ENCODE measurements around the gene RFX7.

RFX7 gene

GRCh38 chr15:56086566-56086965 lies 157.1 kb downstream of the RFX7 start:
- no peak for TF ChIP-seq CTCF (IDR thresholded peaks at IDR 0.05; ENCODE audit: low read depth, low read length)
- no peak for DNase-seq (ENCODE audit: extremely low read depth, low read depth)

- DNase-seq (ENCODE audit: extremely low read depth, low read depth): no peak
- TF ChIP-seq CTCF (IDR thresholded peaks at IDR 0.05; ENCODE audit: low read depth, low read length): no peak
Measured at GRCh38 chr15:56082263-56082761, 161.4 kb downstream of the RFX7 start.

GRCh38 chr15:56077081-56077480 lies 166.6 kb downstream of the RFX7 start:
- DNase-seq (ENCODE audit: extremely low read depth, low read depth): no peak
- TF ChIP-seq CTCF (IDR thresholded peaks at IDR 0.05; ENCODE audit: low read depth, low read length): no peak

- no peak for TF ChIP-seq CTCF (IDR thresholded peaks at IDR 0.05; ENCODE audit: low read depth, low read length)
Measured at GRCh38 chr15:56076640-56077039, 167.0 kb downstream of the RFX7 start.

GRCh38 chr15:56074481-56075265 lies 169.0 kb downstream of the RFX7 start:
- DNase-seq (ENCODE audit: extremely low read depth, low read depth): no peak

More at GRCh38 chr15:56076640-56077039, 167.0 kb downstream of the RFX7 start:
- DNase-seq (ENCODE audit: extremely low read depth, low read depth): no peak

GRCh38 chr15:56064152-56064551 lies 179.5 kb downstream of the RFX7 start:
- no peak for TF ChIP-seq CTCF (IDR thresholded peaks at IDR 0.05; ENCODE audit: low read depth, low read length)
- no peak for DNase-seq (ENCODE audit: extremely low read depth, low read depth)

More at GRCh38 chr15:56074481-56075265, 169.0 kb downstream of the RFX7 start:
- no peak for TF ChIP-seq CTCF (IDR thresholded peaks at IDR 0.05; ENCODE audit: low read depth, low read length)

GRCh38 chr15:56059716-56060115 lies 184.0 kb downstream of the RFX7 start:
- no peak for TF ChIP-seq CTCF (IDR thresholded peaks at IDR 0.05; ENCODE audit: low read depth, low read length)
- DNase-seq (ENCODE audit: extremely low read depth, low read depth): no peak
